Uterus (tissue), 4 donors: ENCODE measurements around the gene AIF1L. TPM values are rescaled to one million over a fixed set of nuclear protein-coding genes. Genes with fewer than 3 reads are reported as not detected.
"Not testable (repeated sequence)": the region's sequence is repeated elsewhere in the genome, so short reads cannot be mapped to it uniquely, and the experiment has no call there.

Experiments used
- DNase-seq, 2 donors: peaks; one replicate each; pipeline ENCODE4 v3.0.0-alpha.2; 2019 to 2020
- H3K27ac ChIP-seq, 2 donors: fragments of 200-600 bp; sonication (generic); 1 replicate in 1 of 2; 2 replicates in 1 of 2; pipeline ENCODE4 v1.5.1; 2016 to 2018
- H3K27me3 ChIP-seq, 2 donors: fragments of 200-600 bp; sonication (generic); one replicate each; pipeline ENCODE4 v1.5.1; 2018 to 2019; ENCODE audit warnings: control low read depth in 1 of 2
- H3K36me3 ChIP-seq, 2 donors: fragments of 200-600 bp; sonication (generic); one replicate each; pipeline ENCODE4 v1.5.1; 2019; ENCODE audit warnings: control low read depth in 1 of 2
- H3K4me1 ChIP-seq, 2 donors: fragments of 200-600 bp; sonication (generic); one replicate each; pipeline ENCODE4 v1.5.1; 2018 to 2019; ENCODE audit warnings: control low read depth in 1 of 2
- H3K4me3 ChIP-seq, 2 donors: fragments of 200-600 bp; sonication (generic); 1 replicate in 1 of 2; 2 replicates in 1 of 2; pipeline ENCODE4 v1.5.1; 2018 to 2019; ENCODE audit warnings: mild to moderate bottlenecking in 1 of 2
- H3K9me3 ChIP-seq, 2 donors: fragments of 200-600 bp; sonication (generic); one replicate each; pipeline ENCODE4 v1.5.1; 2019; ENCODE audit warnings: control low read depth in 1 of 2
- CTCF ChIP-seq, 4 experiments: fragments of 200-600 bp in 2 of 4; fragments of 450-650 bp in 2 of 4; sonication (generic) in 2 of 4; IDR thresholded peaks; one replicate each; pipeline ENCODE4 v1.5.1; 2016 to 2019; ENCODE audit warnings: antibody characterized with exemption in 4 of 4, mild to moderate bottlenecking in 2 of 4, moderate library complexity in 1 of 4
- POLR2A ChIP-seq, 2 donors: fragments of 450-650 bp; IDR thresholded peaks; one replicate each; pipeline ENCODE4 v1.6.1; 2016; ENCODE audit warnings: antibody characterized with exemption in 2 of 2, mild to moderate bottlenecking in 1 of 2, moderate library complexity in 1 of 2
- intact Hi-C: fragments of 100-400 bp; cut with DNase I; formaldehyde crosslinking; loops from one replicate; pipeline ENCODE4 v1.15.1; 2023; ENCODE audit warnings: low total_unique reads
- total RNA-seq, 4 donors: library from RNA; depleted of rRNA in 3 of 4; stranded (reverse); fragments of >200 nt in 3 of 4; gene quantifications; one replicate each; pipeline versions ENCODE4 v1.1.0 to v1.2.4, GENCODE V29; 2014 to 2023
- donor health status: DM: yes; HTN: yes; CAD: no.

The AIF1L gene
- total RNA-seq, 4 donors from 2014 or later = 4.9 to 27.3 (median 16.8) TPM

- Histone ChIP-seq H3K27ac (no peak overlapping the region), H3K4me3 (no peak overlapping the region), H3K36me3 (no peaks in the 10 kb centered on the region), H3K4me1 (no peaks in the 10 kb centered on the region), H3K9me3 (no peaks in the 10 kb centered on the region), H3K27me3 (peaks cover 0 to 6% of the 10 kb centered on the region in 2 donors)
- intact Hi-C loops = no loop called here
- TF ChIP-seq POLR2A (IDR thresholded peaks at IDR 0.05) (no peak), CTCF (IDR thresholded peaks at IDR 0.05) (no peak)
- DNase-seq = no peak
Observed at GRCh38 chr9:131099102-131099606, 2.8 kb downstream of the AIF1L start.

DNA sequence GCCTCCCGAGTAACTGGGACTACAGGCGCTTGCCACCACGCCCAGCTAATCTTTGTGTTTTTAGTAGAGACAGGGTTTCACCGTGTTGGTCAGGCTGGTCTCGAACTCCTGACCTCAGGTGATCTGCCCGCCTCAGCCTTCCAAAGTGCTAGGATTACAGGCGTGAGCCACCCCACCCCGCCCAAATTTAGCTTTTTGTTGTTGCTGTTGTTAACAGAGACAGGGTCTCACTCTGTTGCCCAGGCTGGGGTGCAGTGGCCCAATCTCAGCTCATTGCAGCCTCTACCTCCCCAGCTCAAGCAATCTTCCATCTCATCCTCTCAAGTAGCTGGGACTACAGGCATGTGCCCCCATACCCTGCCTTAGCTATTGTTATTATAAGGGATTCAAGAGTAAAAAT, 3.5 kb downstream of the AIF1L start:
- intact Hi-C loops, DNase-seq, H3K4me3 ChIP-seq, H3K27ac ChIP-seq, H3K36me3 ChIP-seq, H3K4me1 ChIP-seq, H3K27me3 ChIP-seq, H3K9me3 ChIP-seq: not testable (repeated sequence)

DNA sequence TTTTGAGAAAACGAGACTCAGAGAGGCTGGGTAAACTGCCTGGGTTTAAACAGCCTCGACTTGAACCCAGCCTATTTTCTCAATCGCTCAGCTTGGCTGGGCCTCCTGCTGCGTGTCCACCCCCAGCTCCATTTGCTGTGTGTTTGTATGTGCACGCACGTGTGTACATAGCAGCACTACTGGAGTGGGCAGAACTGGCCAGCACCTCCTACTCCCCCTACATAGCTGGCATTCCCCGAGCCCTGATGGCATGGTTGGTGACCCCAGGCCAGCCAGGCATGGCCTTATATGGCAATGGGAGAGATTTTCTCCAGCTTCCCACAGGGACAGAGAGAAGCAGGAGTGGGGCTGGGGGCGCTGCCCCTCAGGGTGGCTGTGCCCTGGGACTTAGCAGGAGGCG, 4.1 kb downstream of the AIF1L start:
- intact Hi-C loops = no loop called here
- H3K9me3 ChIP-seq = no peaks in the 10 kb centered on the region
- DNase-seq = no peak
- H3K4me1 ChIP-seq = no peaks in the 10 kb centered on the region
- H3K4me3 ChIP-seq = no peak overlapping the region
- H3K36me3 ChIP-seq = no peaks in the 10 kb centered on the region
- H3K27ac ChIP-seq = no peak overlapping the region
- no peaks in the 10 kb centered on the region for H3K27me3 ChIP-seq
- TF ChIP-seq POLR2A (IDR thresholded peaks at IDR 0.05) (no peak), CTCF (IDR thresholded peaks at IDR 0.05) (no peak)

DNA sequence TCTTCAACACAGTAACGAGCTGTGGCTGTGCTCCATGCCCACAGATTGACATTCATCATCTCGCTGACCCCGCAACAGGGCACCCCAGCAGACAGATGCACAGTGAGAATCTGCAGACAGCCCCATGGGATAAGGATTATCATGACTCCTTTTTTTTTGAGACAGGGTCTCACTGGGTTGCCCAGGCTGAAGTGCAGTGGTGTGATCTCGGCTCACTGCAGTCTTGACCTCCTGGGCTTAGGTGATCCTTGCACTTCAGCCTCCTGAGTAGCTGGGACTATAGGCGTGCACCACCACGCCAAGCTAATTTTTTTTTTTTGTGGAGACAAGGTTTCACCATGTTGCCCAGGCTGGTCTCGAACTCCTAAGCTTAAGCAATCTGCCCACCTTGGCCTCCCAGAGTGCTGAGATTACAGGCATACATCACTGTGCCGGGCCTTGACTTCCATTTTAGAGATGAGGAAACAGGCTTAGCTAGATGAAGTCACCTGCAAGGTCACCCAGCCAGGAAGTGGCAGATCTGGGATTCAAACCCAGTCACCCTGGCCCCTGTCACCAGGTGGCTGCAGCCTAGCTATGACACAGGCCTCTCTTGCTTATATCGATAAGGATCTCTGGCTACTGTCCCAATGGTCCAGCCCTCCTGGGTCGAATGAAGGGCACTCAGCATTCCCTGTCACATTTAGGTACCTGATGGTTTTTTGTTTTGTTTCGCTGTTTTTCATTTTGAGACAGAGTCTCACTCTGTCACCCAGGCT, 5.1 kb downstream of the AIF1L start:
- H3K27me3 ChIP-seq = no peaks in the 10 kb centered on the region
- no peaks in the 10 kb centered on the region for H3K9me3 ChIP-seq
- DNase-seq = no peak
- H3K4me1 ChIP-seq = no peaks in the 10 kb centered on the region
- no peak overlapping the region for H3K27ac ChIP-seq
- no peak overlapping the region for H3K4me3 ChIP-seq
- H3K36me3 ChIP-seq = no peaks in the 10 kb centered on the region
- TF ChIP-seq POLR2A (IDR thresholded peaks at IDR 0.05) (no peak), CTCF (IDR thresholded peaks at IDR 0.05) (no peak)
- intact Hi-C loops = no loop called here

- no peak overlapping the region for H3K27ac ChIP-seq
- no peaks in the 10 kb centered on the region for H3K9me3 ChIP-seq
- no peaks in the 10 kb centered on the region for H3K4me1 ChIP-seq
- no peak for TF ChIP-seq CTCF (IDR thresholded peaks at IDR 0.05)
- no peak overlapping the region for H3K4me3 ChIP-seq
- intact Hi-C loops = no loop called here
- no peak for DNase-seq
- H3K36me3 ChIP-seq = no peaks in the 10 kb centered on the region
- H3K27me3 ChIP-seq = no peaks in the 10 kb centered on the region
Observed at GRCh38 chr9:131103024-131103423, 6.7 kb downstream of the AIF1L start.
